ENCODE data around the gene ST3GAL6. TPM values are rescaled to one million over a fixed set of nuclear protein-coding genes. Genes with fewer than 3 reads are reported as not detected.

The ST3GAL6 gene
- total RNA-seq, 6 experiments from 2014 or later: 17.8 to 69.6 (median 31.5) TPM

GRCh38 chr3:98730338-98730737 lies 32.8 kb upstream of the ST3GAL6 start:
- H3K4me1 ChIP-seq: peaks cover 0 to 15% (median under 1%) of the 10 kb centered on the region in 4 donors
- ATAC-seq (no peak), DNase-seq (no peak)
- H3K27ac ChIP-seq: no peak overlapping the region
- H3K36me3 ChIP-seq: no peaks in the 10 kb centered on the region
- TF ChIP-seq POLR2A (IDR thresholded peaks at IDR 0.05): no peak
- TF ChIP-seq CTCF (IDR thresholded peaks at IDR 0.05): no peak
- no peaks in the 10 kb centered on the region for H3K9me3 ChIP-seq
- intact Hi-C loops (cut with DNase I): loop anchor here in 1 of 2 donors (10.0 kb wide), 1 partner anchor 54 kb away; no protein-coding TSS in a partner anchor
- H3K27me3 ChIP-seq: no peaks in the 10 kb centered on the region
- no peak overlapping the region for H3K4me3 ChIP-seq
- WGBS (ENCODE audit: insufficient coverage, low coverage, low lambda C conversion rate, missing lambda C conversion rate): 38% methylated on average over 1 of the region's 1 CpG

GRCh38 chr3:98730886-98731537 lies 32.1 kb upstream of the ST3GAL6 start:
- no peaks in the 10 kb centered on the region for H3K36me3 ChIP-seq
- DNase-seq (no peak), ATAC-seq (no peak)
- intact Hi-C loops (cut with DNase I): loop anchor here in 1 of 2 donors (10.0 kb wide), 1 partner anchor 54 kb away; no protein-coding TSS in a partner anchor
- WGBS (ENCODE audit: insufficient coverage, low coverage, low lambda C conversion rate, missing lambda C conversion rate): 83% methylated on average over 17 of the region's 19 CpGs
- H3K4me1 ChIP-seq: peaks cover 0 to 21% (median 3%) of the 10 kb centered on the region in 4 donors
- H3K27me3 ChIP-seq: no peaks in the 10 kb centered on the region
- H3K27ac ChIP-seq: no peak overlapping the region
- no peak for TF ChIP-seq CTCF (IDR thresholded peaks at IDR 0.05)
- no peak for TF ChIP-seq POLR2A (IDR thresholded peaks at IDR 0.05)
- H3K9me3 ChIP-seq: no peaks in the 10 kb centered on the region
- no peak overlapping the region for H3K4me3 ChIP-seq

GRCh38 chr3:98731720-98732285 lies 31.3 kb upstream of the ST3GAL6 start:
- peaks cover 0 to 21% (median 3%) of the 10 kb centered on the region in 4 donors for H3K4me1 ChIP-seq
- ATAC-seq (peak in 1 of 4 donors; percentile 32), DNase-seq (peak in 1 of 3 donors; percentile 52)
- H3K27ac ChIP-seq: peak overlapping the region; percentile 74 to 90 (median 89)
- intact Hi-C loops (cut with DNase I): loop anchor here in 1 of 2 donors (10.0 kb wide), 1 partner anchor 53 kb away; no protein-coding TSS in a partner anchor
- no peaks in the 10 kb centered on the region for H3K9me3 ChIP-seq
- TF ChIP-seq CTCF (IDR thresholded peaks at IDR 0.05): no peak
- no peak for TF ChIP-seq POLR2A (IDR thresholded peaks at IDR 0.05)
- WGBS (ENCODE audit: insufficient coverage, low coverage, low lambda C conversion rate, missing lambda C conversion rate): under 1% methylated on average over 9 of the region's 12 CpGs
- no peaks in the 10 kb centered on the region for H3K36me3 ChIP-seq
- H3K27me3 ChIP-seq: no peaks in the 10 kb centered on the region
- H3K4me3 ChIP-seq: peak overlapping the region; percentile 78 to 97 (median 96)

- Histone ChIP-seq H3K27ac (peak overlapping the region; percentile 74 to 90 (median 89)), H3K9me3 (no peaks in the 10 kb centered on the region), H3K27me3 (no peaks in the 10 kb centered on the region), H3K4me1 (peaks cover 0 to 21% (median 3%) of the 10 kb centered on the region in 4 donors), H3K4me3 (peak overlapping the region; percentile 78 to 97 (median 96)), H3K36me3 (no peaks in the 10 kb centered on the region)
- DNase-seq (peak; percentile 82 to 91 (median 87)), ATAC-seq (peak; percentile 77 to 92 (median 83))
- intact Hi-C loops (cut with DNase I): loop anchor here in 1 of 2 donors (10.0 kb wide), 1 partner anchor 52 kb away; no protein-coding TSS in a partner anchor
- WGBS (ENCODE audit: insufficient coverage, low coverage, low lambda C conversion rate, missing lambda C conversion rate): 1% methylated on average over 29 of the region's 77 CpGs
- TF ChIP-seq CTCF (IDR thresholded peaks at IDR 0.05): no peak
- peak; percentile 67 for TF ChIP-seq POLR2A (IDR thresholded peaks at IDR 0.05)
Measured at GRCh38 chr3:98732286-98733052, 30.7 kb upstream of the ST3GAL6 start.
